ENCODE results near the gene TRAF7. TPM values are rescaled to one million over a fixed set of nuclear protein-coding genes. Genes with fewer than 3 reads are reported as not detected.

Gene TRAF7
- total RNA-seq, 1 donor from 2014 or later: 66.1 TPM

DNA sequence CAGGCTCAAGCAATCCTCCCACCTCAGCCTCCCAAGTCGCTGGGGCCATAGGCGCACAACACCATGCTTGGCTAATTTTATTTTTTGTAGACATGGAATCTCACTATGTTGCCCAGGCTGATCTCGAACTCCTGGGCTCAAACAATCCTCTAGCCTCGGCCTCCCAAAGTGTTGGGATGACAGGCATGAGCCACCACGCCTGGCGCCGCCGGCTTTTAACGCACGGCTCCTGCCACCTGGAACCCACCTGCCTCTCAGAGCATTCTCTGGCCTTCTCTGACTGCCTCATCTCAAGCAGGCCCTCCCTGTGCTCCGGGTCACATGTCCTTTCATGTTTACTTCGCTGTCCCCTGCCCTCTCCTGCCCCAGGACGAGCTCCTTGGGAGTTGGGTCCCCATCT is 30.5 kb downstream of the TRAF7 start:
- no peaks in the 10 kb centered on the region for H3K9me3 Mint-ChIP-seq
- TF ChIP-seq, protein P1, sequence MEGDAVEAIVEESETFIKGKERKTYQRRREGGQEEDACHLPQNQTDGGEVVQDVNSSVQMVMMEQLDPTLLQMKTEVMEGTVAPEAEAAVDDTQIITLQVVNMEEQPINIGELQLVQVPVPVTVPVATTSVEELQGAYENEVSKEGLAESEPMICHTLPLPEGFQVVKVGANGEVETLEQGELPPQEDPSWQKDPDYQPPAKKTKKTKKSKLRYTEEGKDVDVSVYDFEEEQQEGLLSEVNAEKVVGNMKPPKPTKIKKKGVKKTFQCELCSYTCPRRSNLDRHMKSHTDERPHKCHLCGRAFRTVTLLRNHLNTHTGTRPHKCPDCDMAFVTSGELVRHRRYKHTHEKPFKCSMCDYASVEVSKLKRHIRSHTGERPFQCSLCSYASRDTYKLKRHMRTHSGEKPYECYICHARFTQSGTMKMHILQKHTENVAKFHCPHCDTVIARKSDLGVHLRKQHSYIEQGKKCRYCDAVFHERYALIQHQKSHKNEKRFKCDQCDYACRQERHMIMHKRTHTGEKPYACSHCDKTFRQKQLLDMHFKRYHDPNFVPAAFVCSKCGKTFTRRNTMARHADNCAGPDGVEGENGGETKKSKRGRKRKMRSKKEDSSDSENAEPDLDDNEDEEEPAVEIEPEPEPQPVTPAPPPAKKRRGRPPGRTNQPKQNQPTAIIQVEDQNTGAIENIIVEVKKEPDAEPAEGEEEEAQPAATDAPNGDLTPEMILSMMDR (IDR thresholded peaks at IDR 0.05; ENCODE audit: unreplicated experiment): no peak
- no peak overlapping the region for H3K27ac Mint-ChIP-seq

DNA sequence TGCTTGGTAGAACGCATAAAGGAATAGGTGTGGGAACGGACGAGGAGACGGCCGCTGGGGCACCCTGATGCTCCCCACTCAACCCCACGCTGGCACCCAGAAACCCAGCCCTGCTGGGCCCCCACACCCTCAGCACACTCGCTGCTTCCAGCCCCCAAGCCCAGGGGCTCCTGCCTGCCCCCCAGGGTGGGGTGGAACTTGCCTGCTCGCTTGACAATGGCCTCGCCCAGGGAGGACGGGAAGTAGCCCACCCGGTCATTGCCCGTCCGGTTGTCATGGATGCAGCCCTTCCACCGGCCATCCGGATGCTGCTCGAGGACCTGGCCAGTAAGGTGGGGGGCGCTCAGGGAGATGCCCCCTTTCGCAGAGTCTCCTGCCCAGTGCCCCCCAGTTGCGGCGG is 30.9 kb downstream of the TRAF7 start:
- Mint-ChIP-seq H3K4me1 (no peaks in the 10 kb centered on the region), H3K27ac (no peak overlapping the region), H3K9me3 (no peaks in the 10 kb centered on the region), H3K27me3 (ENCODE audit: low read depth) (no peaks in the 10 kb centered on the region), H3K4me3 (no peak overlapping the region), H3K36me3 (peaks cover 2% of the 10 kb centered on the region)
- DNase-seq (ENCODE audit: low spot score in 2 of 2, unreplicated experiment in 2 of 2): no peak
- TF ChIP-seq, protein P1 (IDR thresholded peaks at IDR 0.05; ENCODE audit: unreplicated experiment): no peak

More for the DNA sequence above, 30.5 kb downstream of the TRAF7 start:
- no peaks in the 10 kb centered on the region for H3K4me1 Mint-ChIP-seq
- peaks cover 2% of the 10 kb centered on the region for H3K36me3 Mint-ChIP-seq
- DNase-seq (ENCODE audit: low spot score in 2 of 2, unreplicated experiment in 2 of 2): no peak
- H3K27me3 Mint-ChIP-seq (ENCODE audit: low read depth): no peaks in the 10 kb centered on the region
- H3K4me3 Mint-ChIP-seq: no peak overlapping the region

DNA sequence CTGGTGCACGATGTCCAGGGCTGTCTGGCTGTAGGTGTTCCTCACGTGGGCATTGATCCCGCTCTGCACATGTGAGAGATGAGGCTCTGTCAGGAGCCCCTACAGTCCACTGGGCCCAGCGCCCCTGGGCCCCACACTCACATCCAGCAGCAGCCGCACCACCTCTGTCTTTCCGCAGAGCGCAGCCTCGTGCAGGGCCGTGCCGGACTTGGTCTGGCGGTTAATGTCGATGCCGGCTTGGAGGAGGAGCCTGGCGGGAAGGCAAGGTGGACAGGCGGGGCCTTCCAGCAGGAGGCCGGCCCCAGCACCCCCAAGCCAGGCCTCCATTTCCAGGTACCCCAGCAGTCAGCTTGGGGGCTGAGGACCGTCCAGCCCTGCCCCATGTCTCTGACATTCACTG is 31.6 kb downstream of the TRAF7 start:
- Mint-ChIP-seq H3K4me1 (no peaks in the 10 kb centered on the region), H3K27ac (no peak overlapping the region), H3K27me3 (ENCODE audit: low read depth) (no peaks in the 10 kb centered on the region), H3K4me3 (no peak overlapping the region), H3K36me3 (peaks cover under 1% of the 10 kb centered on the region), H3K9me3 (no peaks in the 10 kb centered on the region)
- no peak for DNase-seq (ENCODE audit: low spot score in 2 of 2, unreplicated experiment in 2 of 2)
- TF ChIP-seq, protein P1 (IDR thresholded peaks at IDR 0.05; ENCODE audit: unreplicated experiment): no peak

DNA sequence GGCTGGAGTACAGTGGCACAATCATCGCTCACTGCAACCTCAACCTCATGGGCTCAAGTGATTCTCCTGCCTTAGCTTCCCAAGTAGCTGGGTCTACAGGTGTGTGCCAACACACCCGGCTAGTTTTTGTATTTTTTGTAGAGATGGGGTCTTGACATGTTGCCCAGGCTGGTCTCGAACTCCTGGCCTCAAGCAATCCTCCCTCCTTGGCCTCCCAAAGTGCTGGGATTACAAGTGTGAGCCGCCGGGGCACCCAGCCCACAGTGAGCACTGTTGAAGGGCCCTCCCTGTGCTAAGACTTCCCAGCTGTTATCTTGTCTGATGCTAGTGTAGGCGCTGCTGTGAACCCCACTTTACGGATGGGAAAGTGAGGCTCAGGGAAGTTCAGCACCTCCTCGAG is 32.8 kb downstream of the TRAF7 start:
- TF ChIP-seq, protein P1 (IDR thresholded peaks at IDR 0.05; ENCODE audit: unreplicated experiment): no peak
- Mint-ChIP-seq H3K4me1 (no peaks in the 10 kb centered on the region), H3K27me3 (ENCODE audit: low read depth) (no peaks in the 10 kb centered on the region), H3K27ac (no peak overlapping the region), H3K36me3 (no peaks in the 10 kb centered on the region), H3K4me3 (no peak overlapping the region), H3K9me3 (no peaks in the 10 kb centered on the region)
- no peak for DNase-seq (ENCODE audit: low spot score in 2 of 2, unreplicated experiment in 2 of 2)

DNA sequence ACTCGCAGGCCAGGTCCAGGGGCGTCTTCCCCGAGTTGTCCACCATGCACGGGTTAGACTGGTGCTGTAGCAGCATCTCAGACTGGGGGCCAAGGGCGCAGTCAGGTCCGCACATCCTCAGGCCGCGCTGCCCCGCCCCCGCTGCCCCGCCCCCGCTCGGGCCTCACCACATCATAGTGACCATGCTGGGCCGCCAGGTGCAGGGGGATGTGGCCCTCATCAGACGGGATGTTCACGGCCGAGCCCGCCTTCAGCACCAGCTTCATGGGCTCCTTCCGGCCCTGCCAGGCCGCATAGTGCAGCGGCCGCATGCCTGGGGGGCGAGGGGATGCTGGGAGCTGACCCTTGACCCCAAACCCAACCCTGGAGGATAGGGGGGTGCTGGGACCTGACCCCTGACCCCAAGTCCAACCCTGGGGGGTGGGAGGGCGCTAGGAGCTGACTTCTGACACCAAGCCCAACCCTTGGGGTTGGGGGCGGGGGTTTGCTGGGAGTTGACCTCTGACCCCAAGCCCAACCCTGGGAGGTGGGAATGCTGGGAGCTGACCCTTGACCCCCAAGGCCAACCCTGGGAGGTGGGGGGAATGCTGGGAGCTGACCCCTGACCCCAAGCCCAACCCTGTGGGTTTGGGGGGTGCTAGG is 33.8 kb downstream of the TRAF7 start:
- H3K4me1 Mint-ChIP-seq: peaks cover under 1% of the 10 kb centered on the region
- no peaks in the 10 kb centered on the region for H3K36me3 Mint-ChIP-seq
- DNase-seq (ENCODE audit: low spot score in 2 of 2, unreplicated experiment in 2 of 2): no peak
- no peak overlapping the region for H3K27ac Mint-ChIP-seq
- H3K9me3 Mint-ChIP-seq: no peaks in the 10 kb centered on the region
- H3K4me3 Mint-ChIP-seq: no peak overlapping the region
- peaks cover 2% of the 10 kb centered on the region for H3K27me3 Mint-ChIP-seq (ENCODE audit: low read depth)
- TF ChIP-seq, protein P1 (IDR thresholded peaks at IDR 0.05; ENCODE audit: unreplicated experiment): no peak
